ENCODE measurements around the gene USP5.

Gene USP5

DNA sequence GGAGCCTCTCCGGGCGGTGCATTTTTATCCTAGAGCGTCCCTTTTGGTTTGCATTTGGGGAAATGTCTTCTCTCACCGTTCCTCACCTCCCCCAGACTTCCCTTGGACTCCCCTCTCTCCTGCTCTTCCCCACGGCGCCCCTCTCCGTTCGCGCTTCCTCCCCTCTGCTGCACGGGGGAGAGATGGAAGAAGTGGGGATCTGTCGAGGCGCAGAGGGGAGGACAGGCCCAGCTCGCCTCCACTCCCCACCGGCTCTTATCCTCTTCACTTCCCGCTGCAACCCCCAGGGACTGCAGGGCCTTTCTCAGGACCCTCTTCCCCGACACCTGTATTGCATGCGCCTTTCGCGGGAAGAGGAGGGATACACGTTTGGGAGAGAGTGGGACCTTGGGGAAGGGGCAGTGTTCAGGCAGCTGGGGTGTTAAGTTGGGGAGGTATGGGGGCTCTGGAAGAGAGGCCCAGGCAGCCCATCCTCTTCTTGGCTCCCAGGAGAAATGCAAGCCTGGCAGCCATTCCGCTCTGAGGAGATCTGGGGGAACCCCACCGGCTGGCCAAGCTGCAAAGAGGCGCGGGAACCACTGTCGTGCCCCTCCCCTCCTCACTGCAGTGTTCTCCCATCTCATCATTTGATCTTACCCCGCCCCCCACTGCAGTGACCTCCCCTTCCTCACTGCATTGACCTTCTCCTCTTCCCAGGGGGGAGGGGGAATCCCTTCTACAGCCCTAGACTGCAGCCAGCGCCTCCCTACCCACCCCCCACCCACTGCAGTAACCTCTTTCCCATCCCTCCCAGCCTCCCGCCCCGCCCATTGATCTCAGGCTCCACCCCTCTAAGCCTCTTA lies 63.2 kb downstream of the USP5 start:
- no peak overlapping the region for H3K27ac ChIP-seq
- peak overlapping the region; percentile 64 for H3K9ac ChIP-seq (ENCODE audit: insufficient read length)
- no peaks in the 10 kb centered on the region for H3K9me3 ChIP-seq (ENCODE audit: low read depth, low read length)
- peaks cover 9% of the 10 kb centered on the region; the same call in 1 of the 2 replicates for H3K36me3 ChIP-seq (ENCODE audit: insufficient read depth, low read length)
- no peak for TF ChIP-seq POLR2AphosphoS5 (IDR thresholded peaks at IDR 0.05; ENCODE audit: borderline replicate concordance, low read depth, low read length)
- TF ChIP-seq FOXP2 (optimal IDR thresholded peaks at IDR 0.05; ENCODE audit: control extremely low read depth, extremely low read length, insufficient read depth): no peak
- no peak for TF ChIP-seq EZH2 (IDR thresholded peaks at IDR 0.05)
- DNase-seq (ENCODE audit: low read depth, low spot score): no peak
- H3K4me3 ChIP-seq: peak overlapping the region; percentile 89

GRCh38 chr12:6915789-6916285 lies 63.9 kb downstream of the USP5 start:
- no peak overlapping the region for H3K9ac ChIP-seq (ENCODE audit: insufficient read length)
- H3K27ac ChIP-seq: no peak overlapping the region
- TF ChIP-seq EZH2 (IDR thresholded peaks at IDR 0.05) (no peak), FOXP2 (optimal IDR thresholded peaks at IDR 0.05; ENCODE audit: control extremely low read depth, extremely low read length, insufficient read depth) (no peak), POLR2AphosphoS5 (IDR thresholded peaks at IDR 0.05; ENCODE audit: borderline replicate concordance, low read depth, low read length) (no peak)
- peak overlapping the region; percentile 89 for H3K4me3 ChIP-seq
- H3K9me3 ChIP-seq (ENCODE audit: low read depth, low read length): no peaks in the 10 kb centered on the region
- DNase-seq (ENCODE audit: low read depth, low spot score): no peak
- H3K36me3 ChIP-seq (ENCODE audit: insufficient read depth, low read length): peaks cover 9% of the 10 kb centered on the region; the same call in 1 of the 2 replicates

Data from SK-N-MC (cell line).